HG02588 (cell line): Measurements from ENCODE around the gene SIVA1.

ENCODE experiments used
- ATAC-seq: cut with Tn5 transposase; IDR thresholded peaks from one replicate; pipeline ENCODE4 v1.9.1; 2021; ENCODE audit warnings: mild to moderate bottlenecking, moderate library complexity; ENCODE audit not compliant: unreplicated experiment

Gene SIVA1

DNA sequence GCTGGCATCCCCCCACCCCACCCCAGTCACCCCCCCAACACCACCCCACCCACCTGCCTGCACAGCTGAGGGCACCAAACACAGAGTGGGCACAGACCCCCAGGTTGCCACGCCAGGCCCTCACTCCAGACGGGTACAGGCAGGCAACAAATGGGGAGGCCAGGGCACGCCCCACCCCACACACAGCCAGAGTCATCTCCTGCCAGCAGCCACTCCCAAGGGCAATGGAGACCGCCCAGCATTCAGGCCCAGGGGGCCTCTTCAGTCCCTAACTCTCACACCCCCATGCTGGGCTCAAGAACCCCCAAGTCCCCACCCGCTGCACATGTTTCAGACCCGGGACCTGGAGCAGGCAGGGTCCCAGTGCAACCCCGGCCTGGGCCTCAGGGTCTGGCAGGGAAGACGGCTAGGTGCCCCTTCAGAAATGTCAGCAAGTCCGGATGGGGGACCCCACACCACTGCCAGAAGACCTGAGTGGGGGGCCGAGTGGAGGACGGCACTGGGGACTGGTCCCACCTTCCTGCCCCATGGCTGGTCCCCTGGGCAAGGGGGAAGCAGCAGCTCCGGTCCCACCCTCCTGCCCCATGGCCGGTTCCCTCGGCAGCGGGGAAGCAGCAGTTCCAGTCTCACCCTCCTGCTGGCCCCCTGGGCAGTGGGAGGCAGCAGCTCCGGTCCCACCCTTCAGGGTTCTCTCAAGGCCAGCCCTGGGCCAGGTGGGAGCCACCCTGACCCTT is 30.7 kb downstream of the SIVA1 start:
- no peak for ATAC-seq

DNA sequence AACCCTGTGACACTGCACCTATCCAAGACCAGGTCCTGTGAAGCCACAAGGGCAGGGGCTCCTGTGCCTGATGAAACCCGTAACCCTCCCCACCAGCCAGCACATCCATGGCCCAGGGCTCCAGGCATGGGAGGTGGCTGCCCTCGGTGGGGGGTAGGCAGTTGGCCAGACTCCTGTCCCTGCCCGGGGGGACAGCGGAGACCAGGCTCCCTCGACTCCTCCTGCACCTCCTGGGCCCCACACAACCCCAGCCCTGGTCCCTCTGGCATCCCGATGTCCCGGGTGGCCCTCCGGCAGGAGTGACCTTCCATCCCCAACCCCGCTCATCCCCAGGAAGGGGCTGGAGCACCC is 31.2 kb downstream of the SIVA1 start:
- no peak for ATAC-seq

- no peak for ATAC-seq
Observed at GRCh38 chr14:104784846-104785707, 32.1 kb downstream of the SIVA1 start.

DNA sequence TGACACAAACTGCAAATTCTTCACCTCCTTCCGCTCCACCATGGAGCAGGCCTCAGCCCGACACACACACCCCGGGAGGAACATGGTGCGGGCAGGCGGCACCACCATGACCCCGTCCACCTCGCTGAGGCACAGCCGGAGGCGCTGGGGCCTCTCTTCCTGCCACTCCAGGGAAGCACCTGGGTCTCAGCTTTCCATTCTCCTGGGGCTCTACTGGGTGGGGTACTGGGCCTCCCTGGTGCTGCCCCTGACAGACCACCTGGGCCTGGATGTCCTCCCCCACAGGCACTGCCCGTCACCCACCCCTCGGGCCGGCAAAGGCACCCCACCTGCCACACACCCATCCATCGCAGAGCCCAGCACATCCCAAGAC is 32.7 kb downstream of the SIVA1 start:
- no peak for ATAC-seq

DNA sequence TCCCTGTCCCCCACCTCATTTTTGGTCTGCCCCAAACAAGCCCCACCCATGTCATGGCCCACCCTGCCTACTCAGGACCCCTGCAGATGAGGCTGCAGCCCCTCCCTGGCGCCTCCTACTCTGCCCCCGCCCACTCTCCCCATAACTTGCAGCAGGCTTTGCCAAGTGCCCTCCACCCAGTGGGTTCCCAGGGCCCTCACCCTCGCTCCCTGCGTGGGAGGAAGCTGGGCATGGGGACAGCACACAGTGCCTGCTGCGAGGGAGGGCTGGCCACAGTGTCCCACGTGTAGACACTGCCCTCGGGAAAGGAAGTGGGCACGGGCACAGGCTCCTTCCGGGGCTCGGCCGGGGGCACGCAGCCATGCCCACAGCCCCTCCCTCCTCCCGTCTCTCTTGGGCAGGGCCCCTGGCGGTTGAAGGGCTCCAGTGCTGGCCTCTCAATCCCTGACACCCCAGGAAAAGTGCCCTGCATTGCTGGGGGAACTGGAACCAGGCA is 33.2 kb downstream of the SIVA1 start:
- no peak for ATAC-seq

DNA sequence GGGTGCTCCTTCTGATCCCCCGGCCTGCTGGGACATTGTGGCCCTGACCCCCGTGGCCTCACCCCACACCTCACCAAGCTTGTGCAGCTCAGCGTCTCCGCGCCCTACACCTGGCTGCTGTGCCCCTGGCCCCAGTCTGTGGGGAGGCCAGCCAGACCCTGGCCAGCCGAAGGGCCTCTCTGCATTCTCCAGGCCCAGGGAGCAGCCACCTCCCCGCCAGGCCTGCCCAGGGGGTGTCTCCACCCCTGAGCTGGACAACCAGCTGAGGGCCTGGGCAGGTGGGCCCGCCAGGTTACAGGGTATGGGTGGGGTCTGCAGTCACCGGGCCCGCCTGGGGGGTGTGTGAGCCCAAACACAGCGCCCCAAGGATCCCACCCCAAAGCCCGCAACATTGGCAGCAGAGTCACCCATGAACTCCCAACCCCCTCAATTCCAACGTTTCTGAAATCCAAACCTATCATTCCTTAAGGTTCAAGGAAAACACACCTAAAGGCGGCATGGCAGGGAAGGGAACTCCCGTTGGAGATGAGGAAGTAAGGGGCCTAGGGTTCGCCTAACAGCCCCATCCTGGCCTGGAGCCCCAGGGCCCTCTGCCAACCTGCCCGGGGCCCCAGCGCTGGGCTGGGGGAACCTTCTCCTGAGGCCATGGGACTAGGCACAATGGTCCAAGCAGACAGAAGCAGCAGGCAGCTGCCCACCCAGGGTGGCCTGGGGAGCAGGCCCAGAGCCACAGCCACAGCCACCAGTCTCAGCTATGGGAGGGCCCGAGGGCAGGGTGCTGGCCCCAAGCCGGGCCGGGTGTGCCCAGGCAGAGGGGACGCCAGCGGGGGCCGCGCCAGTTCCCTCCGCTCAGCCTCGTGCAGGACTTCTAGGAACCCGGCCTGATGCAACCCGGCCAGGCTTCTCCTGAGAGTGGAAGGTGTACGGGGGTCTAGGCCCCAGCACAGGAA is 34.1 kb downstream of the SIVA1 start:
- ATAC-seq: no peak

DNA sequence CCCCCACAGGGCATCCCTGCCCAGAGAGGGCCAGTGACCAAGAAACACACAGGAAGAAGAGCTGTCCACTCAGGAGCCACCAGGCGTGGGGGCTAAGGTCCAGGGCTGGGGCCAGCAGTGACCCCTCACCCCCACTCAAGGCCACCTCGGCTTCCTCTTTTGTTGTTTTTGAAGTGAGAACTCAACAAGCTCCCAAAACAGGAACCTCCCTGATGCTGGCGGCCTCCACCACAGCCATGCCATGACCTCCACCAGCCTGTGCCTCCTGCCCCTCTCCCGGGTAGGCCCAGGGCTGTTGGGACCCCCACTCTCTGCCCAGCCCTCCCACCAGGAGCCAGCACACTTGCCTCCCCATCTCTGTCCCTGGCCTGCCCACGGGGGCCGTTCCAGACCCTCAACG is 34.8 kb downstream of the SIVA1 start:
- no peak for ATAC-seq

- ATAC-seq: no peak
Observed at GRCh38 chr14:104788161-104788818, 35.3 kb downstream of the SIVA1 start.

DNA sequence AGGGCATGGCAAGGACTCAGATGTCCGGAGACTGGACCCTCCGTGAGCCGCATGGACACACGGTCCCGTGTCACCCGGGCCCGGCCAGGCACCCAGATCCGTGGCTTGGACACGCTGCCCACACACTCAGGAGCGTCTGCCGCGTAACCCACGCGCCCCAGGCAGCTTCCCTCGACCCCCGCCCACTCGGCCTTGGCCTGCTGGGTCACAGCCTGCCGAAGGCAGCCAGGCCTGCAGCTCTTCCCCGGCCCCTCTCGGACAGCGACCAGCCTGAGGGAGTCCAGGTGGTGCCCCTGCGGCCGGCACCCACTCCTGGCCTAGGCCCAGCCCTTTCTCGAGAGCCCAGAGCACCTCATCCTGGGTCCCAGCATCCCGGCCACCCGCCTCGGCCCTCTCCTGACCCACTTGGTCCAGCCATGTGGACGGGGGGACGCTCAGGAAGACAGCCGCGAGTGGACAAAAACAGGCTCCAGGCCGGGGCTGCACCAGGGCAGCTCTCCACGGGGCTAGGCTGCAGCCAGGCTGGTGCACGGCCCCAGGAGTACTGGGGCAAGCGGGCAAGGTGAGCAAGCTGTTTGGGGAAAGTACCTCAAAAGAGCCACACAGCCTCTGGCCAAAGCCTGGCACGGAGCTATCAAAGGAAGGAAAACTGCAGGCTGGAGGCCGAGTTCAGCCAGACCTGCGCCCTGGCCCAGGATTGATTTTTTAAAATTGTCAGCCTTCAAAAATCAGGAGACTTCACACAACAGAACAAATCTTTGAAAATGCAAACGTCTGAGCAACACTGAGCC is 36.1 kb downstream of the SIVA1 start:
- ATAC-seq: no peak

- no peak for ATAC-seq
Observed at GRCh38 chr14:104789752-104790743, 37.1 kb downstream of the SIVA1 start.

DNA sequence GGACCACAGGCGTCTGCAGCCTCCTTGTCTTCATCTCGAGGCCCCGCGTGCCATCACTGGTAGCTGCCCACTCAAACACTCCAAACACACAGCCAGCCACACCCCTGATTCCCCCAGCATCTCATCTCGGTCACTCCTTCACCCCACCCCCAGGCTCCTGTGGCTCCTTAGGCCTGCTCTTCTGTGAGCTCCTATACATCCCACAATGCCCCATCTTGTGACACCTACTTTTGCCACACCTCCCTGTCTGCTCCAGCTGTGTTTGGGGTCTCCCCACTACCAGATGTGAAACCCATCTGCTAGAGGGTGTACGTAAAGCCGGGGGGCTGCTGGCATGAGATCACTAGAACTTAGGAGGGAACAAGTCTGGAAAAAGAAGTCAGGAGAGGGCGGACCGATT is 38.5 kb downstream of the SIVA1 start:
- no peak for ATAC-seq

DNA sequence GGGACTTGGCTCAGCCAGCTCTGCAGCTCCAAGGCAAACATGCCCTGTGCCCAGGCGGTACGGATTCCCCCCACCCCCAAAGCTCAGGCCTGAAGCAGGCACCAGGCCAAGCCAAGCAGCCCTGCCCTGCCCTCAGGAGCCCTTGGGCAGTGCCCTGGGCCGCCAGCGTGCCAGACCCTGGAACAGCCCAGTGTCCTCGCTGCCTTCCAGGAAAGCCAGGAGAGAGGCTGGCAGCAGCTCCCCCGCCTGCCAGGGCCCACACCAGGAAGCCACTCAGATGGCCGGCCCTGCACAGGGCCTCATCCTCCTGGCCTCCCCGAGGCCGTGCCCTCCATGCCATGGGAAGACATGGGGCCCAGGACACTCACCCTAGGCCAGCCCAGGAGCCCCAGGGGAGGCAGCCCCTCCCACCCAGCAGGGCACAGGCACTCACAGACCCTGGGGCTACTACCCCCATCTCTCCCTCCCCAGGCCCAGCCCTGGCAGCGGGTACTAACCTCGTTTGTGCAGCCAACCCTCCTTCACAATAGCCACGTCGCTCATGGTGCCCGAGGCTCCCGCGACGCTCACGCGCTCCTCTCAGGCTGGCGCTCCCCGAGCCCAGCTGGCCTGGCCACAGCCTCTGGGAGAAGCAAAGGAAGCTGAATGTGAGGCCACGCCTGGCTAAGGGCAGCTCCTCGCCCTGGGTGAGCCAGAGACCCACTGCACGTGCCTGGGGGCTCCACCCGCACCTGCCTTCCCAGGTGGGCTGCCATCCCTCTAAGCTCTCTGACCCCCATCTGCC is 39.3 kb downstream of the SIVA1 start:
- no peak for ATAC-seq

DNA sequence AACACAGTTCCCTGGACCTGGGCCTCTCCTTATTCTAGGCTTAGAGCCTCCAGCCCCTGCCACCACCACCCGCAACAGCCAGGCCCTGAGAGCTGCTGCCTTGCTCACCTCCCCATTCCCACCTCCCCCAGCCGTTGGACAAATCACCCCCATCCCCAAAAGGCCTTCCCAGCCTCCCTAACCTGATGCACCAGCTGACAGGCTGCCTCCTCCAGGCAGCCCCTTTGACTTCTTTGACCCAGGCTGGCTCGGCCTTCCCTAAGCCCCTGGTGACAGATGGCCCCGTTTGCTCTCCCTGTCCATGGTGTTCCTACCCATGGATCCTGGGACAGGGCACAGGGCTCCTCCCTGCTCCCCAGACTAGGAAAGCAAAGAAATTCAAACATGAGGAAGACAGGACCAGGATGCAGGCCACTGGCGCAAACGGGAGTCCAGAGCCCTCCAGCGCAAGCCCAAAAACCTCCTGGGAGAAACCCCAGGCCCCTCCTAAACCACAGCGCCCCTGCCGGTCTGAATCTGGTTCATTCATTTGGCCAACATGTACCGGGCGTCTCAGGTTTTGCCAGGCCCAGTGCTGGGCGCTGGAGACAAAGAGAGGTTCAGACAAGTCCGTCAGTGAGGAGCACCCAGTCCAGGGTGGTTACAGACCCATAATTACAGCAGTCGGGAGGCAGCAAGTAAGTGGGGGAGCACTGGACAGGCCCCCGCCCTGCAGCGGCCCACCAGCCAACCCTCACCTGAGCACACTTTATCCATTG is 40.2 kb downstream of the SIVA1 start:
- no peak for ATAC-seq

GRCh38 chr14:104793703-104793959 is 40.7 kb downstream of the SIVA1 start:
- ATAC-seq: no peak

- ATAC-seq: no peak
Observed at GRCh38 chr14:104794099-104794498, 41.2 kb downstream of the SIVA1 start.

- ATAC-seq: no peak
Observed at GRCh38 chr14:104794631-104794992, 41.7 kb downstream of the SIVA1 start.

DNA sequence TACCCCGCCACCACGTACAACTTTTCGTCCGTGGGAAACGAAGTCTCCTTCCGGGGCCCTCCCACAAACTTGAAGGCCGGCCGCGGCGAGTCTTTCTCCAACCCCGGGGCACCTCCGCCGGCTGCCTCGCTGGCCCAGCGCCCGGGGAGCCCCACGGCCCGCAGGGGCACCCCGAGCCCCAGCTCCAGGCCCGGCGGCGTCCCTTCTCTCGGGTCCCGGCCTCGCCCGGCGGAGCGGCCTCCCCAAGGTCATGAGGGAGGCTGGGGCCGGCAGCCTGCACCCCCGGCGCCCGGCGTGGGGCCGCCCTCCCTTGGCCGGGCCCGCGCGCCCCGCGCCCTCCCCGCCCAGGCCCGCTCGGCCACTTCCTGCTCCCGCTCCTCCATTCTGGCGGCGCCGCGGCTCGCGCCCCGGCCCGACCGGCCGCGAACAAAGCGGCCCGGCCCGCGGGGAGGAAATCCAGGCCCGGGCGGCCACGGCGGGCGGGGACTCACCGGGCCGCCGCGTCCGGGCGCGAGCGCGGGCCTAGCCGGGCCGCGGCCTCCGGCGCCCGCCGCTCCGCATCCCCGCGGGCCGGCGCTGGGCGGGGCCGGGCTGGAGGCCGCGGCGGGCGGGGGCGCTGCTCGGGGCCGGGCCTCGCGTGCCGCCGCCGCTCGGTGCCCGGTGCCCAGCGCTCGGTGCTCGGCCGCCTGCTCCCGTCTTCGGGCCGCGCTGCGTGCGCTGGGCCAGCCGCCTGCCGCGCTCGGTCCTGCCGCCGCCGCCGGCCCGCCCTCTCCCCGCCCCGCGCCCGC is 42.2 kb downstream of the SIVA1 start, which contains the start of gene AKT1:
TSS of gene AKT1 (minus strand) at position 756 of the 788 bp plus-strand sequence. CDS start 3,105 bp downstream, outside the sequence.
- no peak for ATAC-seq
